ENCODE results near the gene ZNF444.

DNA sequence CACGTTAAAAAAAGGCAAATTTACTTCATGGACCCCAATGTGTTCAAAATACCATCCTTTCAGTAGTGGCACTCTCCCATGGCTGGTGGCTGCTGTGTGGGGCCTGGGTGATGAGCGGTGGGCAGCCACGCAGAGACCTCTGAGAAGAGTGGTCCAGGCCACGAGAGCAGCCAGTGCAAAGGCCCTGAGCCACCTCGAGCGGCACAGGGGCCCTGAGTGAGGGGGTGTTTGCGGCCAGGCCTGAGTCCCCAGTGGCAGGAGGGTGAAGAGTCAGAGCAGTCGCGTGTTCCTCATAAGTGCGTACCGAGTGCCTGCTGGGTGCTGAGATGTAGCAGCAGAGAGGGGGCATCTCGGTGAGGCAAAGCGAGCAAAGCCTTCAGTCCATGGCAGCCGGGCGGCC lies 7.0 kb downstream of the ZNF444 start:
- TF ChIP-seq, protein P1, sequence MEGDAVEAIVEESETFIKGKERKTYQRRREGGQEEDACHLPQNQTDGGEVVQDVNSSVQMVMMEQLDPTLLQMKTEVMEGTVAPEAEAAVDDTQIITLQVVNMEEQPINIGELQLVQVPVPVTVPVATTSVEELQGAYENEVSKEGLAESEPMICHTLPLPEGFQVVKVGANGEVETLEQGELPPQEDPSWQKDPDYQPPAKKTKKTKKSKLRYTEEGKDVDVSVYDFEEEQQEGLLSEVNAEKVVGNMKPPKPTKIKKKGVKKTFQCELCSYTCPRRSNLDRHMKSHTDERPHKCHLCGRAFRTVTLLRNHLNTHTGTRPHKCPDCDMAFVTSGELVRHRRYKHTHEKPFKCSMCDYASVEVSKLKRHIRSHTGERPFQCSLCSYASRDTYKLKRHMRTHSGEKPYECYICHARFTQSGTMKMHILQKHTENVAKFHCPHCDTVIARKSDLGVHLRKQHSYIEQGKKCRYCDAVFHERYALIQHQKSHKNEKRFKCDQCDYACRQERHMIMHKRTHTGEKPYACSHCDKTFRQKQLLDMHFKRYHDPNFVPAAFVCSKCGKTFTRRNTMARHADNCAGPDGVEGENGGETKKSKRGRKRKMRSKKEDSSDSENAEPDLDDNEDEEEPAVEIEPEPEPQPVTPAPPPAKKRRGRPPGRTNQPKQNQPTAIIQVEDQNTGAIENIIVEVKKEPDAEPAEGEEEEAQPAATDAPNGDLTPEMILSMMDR (conservative IDR thresholded peaks at IDR 0.05; ENCODE audit: low read depth, low read length), result no peak
- TF ChIP-seq EZH2 (IDR thresholded peaks at IDR 0.05; ENCODE audit: low read length, unreplicated experiment), result no peak
